AG08395 (cell line): ENCODE data around the gene UGT1A8.

ENCODE experiments used
- DNase-seq: peaks from one replicate; pipeline ENCODE4 v3.0.0; 2012; ENCODE audit warnings: mixed read lengths, low spot score

UGT1A8 gene

DNA sequence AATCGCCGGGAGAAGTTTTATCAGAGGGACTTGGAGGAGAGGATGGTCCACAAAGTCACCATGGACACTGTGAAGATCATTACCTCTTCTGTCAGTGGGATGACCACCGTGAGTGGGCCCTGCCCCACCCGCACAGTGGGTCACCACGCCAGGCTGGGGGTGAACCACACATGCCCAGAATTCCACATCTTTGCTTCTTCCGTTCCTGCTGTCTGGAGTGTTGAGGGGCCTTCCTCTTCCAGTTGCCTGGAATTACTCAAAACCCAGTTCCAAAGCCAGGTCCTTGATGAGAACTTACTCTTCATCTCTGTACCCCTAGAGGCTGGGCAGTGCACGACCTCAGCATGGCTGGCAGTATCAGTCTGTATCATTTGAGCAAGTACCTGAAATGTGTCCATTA is 182.8 kb downstream of the UGT1A8 start:
- no peak for DNase-seq

DNA sequence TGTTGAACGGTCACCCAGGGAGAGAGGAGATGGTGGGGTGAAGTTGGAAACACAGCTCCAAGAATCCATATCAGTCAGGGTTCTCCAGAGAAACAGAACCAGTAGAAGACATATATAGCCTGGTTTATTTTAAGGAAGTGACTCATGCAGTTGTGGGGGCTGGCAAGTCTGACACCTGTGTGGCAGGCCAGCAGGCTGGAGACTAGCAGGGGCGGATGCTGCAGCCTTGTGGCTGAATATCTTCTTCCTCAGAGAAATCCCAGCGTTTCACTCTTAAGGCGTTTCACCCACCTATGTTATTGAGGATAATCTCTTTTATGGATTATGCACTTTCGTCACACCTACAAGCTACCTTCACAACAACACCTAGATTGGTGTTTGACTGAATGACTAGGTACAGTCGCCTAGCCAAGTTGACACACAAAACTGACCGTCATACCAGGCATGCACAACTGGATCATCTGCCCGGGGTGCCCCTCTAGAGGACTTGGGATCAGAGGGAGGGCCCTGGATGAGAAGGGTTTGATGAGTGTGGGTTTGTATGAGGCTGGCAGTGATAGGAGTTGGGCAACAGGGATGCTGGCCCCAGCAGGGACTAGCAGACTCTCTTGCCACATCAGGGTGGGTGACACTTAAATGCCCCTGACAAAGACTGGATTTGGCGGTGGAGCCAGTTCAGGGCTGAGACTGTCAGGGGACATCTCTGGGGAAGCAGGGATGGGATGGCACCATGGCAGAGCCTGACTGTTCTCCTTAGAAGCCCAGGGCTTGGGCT is 184.1 kb downstream of the UGT1A8 start:
- no peak for DNase-seq

DNA sequence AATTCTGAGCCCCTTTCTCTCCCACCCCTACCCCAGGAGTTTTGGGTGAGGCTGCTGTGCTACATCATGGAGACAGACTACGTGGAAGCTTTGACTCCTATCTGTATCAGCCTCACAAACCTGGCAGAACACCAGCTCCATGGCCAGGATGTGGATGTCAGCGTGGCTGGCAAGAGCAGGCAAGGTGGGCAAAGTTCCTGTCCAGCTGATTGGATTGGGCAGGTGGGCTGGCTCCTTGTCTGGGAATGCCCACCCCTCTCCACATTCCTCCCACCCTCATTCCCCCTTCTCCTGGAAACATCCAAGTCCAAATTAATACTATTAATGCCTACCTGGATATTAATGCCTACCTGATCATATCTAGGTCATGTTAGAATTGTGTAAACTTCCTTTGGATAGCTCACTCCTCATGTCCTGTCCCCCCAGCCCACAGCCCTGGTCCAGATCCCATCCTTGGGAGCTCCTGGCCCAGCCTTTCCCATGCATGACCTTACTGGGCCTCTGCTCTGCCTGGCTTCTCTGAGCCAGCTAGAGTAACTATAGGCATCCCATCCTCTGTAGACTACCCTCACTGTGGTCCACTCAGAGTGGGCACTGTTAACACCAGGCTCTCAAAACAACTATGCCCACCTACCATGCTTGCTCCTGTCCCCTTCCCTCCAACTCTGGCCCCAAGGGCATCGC is 184.8 kb downstream of the UGT1A8 start:
- DNase-seq: no peak

DNA sequence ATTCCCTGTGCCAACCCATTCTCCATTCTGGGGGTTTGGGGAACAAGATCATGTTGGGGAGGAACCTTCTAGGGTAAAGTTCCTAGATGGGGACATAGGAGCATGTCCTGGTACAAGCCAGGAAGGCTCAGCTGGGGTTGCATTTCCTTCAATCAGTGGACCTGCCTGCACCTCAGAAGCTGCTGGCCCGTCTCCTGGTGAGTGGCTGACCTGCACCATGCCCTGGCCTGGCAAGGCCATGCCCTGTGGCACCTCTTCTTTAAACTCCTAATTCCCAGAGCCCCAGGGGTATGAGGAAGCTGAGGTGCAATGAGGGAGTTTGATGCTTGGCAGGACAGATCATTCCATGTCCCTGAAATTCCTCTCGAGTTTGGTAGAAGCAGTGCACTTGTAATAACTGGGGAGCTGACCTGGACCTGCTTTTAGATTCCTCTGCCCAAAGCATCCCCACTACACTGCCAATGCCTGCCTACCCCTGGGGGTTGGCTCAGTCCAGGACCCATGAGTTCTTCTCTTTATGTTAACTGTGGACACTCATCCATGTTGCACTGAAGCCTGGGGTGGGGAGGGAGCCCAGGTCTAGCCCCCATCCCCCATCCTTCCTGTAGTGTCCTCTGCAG is 186.0 kb downstream of the UGT1A8 start:
- DNase-seq: no peak

DNA sequence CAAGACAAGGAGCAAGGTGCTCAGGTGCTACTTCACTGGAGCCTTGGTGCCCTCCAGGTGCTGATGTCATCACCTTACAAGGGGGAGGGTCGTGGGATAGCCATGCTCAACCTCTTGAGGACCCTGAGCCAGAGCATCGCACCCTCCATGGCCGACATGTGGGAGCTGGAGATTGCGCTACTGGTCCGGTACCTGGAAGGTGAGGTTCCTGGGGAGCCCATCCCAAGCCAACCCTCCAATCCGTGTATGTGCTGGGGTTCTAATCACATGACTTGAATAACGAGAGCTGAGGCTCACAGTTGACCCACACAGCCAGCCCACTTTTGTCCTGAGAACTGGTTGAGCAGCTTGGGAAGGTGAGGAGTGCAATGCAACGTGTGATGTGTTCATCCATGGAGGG is 186.6 kb downstream of the UGT1A8 start:
- no peak for DNase-seq

DNA sequence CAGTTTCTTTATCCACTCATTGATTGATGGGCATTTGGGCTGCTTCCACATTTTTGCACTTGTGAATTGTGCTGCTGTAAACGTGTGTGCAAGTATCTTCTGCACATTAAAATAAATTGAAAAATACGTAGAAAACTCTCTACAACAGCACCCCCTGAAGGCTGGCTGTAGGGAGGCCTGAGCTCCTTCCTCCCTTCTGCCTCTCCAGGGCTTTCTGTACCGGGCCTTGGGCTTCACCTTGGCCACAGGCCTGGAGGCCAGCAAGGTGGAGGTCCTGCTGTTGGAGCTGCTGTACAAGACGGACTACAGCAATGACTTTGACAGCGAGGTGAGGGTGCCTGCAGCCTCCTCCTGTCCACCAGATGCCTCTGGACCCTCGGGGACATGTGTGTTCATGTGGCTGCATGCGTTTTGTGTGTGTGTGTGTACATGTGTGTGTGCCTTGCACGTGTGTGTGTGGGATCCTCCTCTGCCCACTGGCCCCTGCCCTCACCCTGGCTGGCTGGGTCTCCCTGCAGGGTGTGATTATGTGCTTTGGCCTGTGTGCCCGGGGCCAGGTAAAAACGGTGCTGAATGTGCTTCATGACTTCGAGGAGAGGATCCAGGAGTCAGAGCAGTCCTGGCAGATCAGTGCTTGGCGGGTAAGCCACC is 189.9 kb downstream of the UGT1A8 start:
- no peak for DNase-seq

DNA sequence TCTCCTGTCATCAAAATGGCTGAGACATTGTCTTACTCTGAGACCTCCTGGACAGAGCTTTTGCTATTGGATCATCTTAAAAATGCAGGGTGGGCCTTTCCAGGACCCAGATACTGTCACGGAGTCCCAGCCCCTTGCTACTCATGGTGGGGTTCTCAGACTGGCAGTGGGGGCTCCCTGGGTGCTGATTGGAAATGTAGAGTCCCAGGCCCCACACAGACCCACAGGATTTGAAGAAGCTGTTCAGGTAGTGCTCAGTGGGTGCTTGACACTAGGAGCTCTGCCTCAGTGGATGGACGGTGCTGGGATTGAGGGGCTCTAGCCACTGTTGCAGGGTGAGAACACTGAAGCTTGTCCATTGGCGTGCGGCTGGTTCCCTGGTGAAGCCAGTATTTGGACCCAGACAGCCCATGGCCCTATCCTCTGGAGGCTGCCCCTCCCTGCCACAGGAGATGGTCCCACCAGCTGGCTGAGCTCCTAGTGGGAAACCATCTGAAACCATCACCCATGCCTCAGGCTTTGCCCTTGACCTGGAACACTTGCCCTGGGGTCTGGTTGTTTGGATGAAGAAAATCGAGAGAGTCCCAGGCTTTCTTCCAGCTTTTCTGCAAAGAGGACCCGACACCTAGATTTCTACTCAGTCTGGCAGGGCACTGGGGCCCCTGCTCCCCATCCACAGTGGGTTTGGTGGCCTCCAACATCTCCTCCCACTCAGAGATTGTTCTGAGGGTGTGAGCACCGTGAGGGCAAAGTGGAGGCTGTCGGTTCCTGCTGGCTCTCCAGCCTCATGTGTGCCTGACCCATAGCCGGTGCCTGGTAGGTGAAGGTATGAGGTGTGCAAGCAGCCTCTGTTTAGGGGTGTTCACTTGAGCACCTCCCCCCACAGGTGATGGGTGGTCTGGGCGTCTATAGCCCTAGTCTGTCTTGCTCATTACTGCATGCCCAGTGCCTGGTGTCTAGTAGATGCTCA is 190.8 kb downstream of the UGT1A8 start:
- no peak for DNase-seq

DNA sequence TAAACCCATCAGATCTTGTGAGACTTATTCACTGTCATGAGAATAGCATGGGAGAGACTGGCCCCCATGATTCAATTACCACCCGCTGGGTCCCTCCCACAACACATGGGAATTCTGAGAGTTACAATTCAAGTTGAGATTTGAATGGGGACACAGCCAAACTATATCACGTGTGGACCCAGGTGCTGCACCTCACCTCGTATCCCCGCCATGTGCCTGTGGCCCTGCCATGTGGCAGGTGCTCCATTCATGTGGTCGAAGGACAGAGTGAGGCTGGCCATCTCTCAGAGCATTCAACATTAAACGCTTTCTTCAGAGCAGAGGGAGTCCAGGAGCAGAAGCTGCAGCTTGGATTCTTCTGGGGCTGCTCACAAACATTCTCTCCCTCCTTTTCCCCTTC is 193.0 kb downstream of the UGT1A8 start:
- DNase-seq: no peak

DNA sequence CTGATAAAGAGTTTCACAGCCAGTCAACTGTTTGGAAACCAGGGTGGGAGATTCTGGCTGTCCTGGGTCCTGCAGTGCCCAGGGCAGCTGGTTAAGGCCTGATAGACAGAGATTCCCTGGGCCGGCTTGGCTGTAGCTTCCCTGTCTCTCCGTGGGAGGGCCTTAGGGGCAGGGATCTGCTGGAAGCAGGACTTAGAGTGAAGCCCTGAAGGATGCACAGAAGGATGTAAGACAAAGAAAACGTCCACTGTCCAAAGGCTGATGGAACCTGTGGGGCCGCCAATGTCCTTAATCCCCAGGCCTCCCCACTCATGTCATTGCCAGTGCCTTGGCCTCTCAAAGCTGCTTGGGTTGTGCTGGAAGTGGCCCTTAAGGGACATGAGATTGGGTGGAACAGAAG is 193.7 kb downstream of the UGT1A8 start:
- DNase-seq: no peak

DNA sequence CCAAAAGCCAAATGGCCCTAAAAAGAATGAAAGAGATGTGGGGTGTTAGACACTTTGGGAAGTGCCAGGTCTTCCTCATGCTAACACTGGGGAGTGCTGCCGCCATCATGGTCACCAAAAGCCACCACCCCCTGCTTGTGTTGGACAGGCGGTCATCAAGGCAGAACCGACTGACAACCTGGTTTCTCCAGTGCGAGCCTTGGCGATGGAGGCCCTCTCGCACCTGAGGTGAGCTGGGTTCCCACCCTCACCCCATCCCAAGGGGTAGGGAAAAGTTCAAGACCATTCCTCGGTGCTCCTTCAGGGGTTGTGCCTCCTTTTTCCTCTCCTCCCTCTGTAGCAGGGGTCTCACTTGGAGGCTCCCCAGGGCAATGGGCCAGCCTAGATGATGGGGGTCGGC is 194.3 kb downstream of the UGT1A8 start:
- no peak for DNase-seq

DNA sequence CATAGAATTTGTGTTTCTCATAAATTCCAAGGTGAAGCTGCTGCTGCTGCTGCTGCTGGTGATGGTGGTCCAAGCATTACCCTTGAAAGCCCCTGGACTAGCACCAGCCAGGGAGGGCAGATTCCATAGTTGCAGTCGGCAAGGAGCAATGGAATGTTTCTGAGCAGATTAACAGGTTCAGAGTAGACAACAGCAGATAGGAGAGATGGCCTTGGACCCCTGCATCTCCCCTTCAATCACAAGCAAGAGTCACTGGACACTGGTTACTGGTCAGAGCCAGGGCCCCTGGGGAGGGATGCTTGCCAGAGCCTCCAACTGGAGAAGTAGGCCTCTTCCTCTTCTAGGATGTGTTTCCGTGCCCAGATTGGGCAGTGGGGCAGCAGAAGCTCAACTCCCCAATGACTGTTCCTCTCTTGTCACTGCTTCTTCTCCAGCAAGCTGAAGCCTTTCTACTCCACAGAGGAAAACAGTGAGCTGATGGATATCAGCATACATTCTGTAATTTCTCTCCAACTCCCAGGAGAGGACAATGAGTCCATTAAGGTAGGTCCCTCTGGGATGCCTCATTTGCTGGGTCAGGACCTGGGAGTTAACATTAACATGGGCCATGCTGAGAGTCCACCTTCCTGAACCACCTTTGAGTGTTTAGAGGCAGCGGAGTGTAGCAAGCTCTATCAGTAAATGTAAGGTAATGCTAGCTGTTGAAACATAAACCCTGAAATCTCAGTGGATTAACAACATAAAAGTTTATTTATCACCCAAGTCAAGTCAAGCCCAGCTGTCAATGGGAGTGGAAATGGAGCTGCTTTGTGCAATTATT is 196.0 kb downstream of the UGT1A8 start:
- no peak for DNase-seq

DNA sequence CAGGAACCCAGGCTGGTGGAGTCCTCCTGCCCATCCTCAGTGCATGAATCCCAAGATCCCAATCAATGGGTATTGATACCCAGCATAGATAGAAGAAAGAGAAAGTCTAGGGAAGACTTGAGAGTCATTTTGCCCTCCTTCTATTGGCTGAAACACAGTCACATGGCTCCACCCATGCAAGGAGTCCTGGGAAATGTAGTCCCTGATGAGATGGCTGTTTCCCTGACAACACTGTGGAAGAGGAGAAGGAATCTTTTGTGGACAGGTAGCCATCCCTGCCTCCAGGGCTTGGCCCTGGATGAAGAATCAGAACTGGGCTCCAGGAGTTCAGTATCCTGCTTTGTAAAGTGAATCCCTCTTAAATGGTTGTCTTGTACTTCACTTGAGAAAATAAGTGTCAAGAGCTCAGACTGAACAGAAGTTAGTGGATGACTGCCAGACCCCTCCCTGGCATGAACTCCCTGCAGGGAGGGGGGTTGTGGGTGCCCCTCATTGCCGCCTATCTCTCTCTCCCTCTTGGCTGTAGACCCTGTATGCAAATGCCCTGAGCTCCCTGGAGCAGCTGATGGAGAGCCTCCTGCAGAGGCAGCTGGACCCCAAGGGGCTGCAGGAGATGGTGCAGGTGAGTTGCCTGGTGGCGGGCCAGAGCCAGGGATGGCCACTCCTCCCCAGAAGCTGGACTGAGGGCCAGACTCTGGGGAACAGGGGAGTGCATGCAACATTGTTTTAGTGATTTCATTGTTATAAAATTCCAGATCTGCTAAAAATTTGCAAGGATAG is 196.8 kb downstream of the UGT1A8 start:
- no peak for DNase-seq

DNA sequence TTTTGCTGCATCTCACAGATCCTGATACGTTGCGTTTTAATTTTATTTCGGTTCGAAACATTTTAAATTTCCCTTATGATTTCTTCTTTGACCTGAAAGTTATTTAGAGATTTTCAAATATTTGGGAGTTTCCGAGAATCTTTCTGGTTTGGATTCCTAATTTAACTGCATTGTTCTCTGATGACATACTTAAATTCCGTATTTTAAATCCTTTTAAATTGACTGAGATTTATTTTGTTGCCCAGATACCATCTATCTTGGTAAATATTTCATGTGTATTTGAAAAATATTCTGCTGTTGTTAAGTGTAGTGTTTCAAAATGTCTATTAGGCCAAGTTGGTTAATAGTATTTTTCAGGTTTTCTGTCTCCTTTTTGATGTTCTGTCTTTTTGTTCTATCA is 198.4 kb downstream of the UGT1A8 start:
- no peak for DNase-seq

DNA sequence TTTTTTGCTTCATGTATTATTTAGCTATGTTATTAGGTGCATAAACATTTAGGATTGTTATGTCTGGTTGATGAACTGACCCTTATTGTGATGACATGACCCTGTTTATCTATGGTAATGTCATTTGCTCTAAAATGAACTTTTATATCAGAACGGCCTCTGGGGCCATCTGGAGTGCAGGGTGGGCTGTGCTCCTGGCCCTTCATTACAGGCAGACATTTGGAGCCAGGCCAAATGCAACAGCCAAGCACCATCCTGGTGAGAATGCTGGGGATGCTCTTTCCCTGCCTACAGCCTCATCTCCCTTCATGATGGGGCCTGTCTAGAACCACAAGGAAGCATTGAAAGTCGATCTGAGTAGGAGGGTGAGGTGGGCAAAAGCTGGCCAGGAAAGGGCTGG is 198.9 kb downstream of the UGT1A8 start:
- no peak for DNase-seq

DNA sequence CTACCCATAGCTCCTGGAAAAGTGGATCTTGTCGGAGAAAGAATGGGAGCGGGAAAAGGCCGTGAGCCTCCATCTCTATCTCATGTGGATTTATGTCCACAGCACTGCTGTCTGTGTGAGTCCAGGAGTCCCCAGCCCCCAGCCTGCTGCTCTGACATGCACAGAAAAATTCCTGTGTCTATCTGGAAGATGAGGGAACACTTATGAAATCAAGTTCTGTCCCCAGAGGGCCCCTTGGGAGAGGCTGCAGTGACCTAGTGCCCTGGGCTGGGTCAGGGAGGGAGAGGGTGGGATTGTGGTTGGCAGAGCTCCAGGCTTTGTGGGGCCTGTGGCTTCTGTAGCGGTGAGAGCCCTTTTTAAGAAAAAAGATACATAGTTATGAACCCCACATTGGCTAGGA is 199.3 kb downstream of the UGT1A8 start:
- DNase-seq: no peak

DNA sequence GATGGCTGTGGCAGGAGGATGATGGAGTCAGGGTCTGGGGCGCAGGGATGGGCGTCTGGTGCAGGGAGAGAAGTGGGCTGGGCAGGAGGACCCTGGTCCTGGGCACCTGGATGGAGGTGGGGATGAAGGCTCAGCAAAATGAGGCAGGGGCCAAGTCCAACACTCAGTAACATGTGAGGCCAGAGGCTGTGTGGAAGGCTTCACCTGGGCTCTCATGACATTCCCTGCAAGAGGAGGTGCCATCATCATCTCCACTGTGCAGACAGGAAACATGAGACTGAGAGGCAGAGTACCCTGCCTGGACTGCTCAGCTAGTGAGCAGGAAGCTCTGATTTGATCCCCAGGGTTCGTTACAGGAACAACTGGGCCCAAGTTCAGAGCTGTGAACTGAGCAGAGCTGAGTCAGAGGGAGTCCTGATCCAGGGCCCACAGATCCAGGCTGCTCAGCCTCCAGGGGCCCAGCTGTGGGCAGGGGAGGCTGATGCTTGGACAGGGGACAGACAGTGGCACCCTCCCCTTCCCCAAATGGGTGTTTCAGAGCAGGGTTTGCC is 200.0 kb downstream of the UGT1A8 start:
- DNase-seq: no peak

DNA sequence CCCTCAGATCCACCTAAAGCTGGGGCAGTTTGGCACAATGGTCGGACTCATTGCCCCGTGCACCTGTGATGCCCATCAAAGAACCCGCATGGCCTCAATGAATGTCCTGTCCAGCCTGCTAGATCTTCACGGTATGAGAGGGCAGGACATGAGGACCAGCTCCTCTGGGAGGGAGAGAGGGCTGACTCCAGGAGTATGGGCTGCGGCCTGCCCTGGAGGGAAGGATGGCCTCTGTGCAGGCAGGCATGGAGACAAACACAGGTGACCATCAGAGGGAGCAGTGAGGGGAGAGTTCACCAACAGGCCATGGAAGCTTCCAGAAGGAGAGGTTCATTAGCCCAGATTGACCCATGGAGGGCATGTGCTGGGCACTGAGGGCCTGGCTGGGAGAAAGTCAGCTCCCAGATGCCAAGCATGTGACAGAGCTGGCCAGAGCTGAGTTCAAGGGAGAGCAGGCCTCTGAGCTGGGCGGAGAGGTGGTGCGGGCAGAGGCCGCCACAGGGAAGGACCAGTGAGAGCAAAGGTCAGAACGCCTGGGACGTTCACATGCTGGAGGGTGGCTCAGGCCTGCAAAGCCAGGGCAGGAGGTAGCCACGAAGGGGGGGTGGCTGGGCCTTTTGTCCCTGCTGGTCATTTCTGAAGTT is 200.7 kb downstream of the UGT1A8 start:
- no peak for DNase-seq

DNA sequence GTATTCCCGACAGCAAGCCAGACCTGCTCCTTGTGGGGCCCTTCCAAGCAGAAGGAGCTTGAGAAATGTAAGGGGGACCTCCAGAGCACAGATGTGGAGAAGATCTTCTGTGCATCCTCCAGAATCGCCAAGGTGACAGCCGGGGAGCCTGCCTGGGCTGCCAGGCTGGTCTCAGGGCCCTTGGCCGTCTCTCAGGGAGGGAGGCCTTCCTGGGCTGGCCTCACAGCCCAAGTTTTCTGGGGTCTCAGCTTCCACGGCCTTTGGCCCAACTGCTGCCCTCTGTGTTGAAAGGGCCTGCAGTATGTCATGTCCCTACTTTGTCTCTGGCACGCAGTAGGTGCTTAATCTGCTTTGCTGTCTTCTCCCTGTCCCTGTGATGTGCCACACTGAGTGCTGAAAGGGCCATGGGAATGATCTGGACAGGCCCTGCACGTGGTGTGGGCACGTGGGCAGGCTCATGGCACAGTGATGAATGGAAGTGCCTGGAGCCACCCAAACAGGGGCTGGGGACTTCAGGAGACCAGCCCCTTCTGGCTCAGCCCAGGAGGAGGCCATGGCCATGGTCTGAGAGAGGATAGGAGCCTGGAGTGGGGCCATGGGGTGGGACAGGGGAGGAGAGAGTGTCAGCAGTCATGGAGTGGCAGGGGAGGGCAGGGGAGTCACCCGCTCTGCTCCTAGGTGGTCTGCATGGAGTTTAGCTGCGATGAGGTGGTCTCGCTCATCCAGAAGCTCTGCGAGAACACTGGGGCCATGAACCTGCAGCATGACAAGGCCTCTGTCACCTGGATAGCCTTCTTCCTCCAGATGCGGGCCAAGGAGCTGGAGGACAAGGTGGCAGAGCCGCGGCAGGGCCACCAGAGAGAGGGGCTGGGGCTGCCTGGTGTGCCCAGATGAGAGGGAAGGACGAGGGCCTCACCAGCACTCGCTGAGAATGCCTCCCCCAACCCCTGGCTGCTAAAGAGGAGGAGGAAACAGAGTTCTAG is 201.5 kb downstream of the UGT1A8 start:
- DNase-seq: no peak
